Ascending aorta (tissue), 2 donors: ENCODE data around the gene KCTD6. TPM values are rescaled to one million over a fixed set of nuclear protein-coding genes. Genes with fewer than 3 reads are reported as not detected.

Experiments
- DNase-seq, 2 donors: peaks; one replicate each; pipeline ENCODE4 v3.0.0-alpha.2; 2019; ENCODE audit warnings: low spot score in 2 of 2
- H3K27ac ChIP-seq, 2 donors: fragments of 200-600 bp; sonication (generic); one replicate each; pipeline ENCODE4 v1.5.1; 2016 to 2017; ENCODE audit warnings: mild to moderate bottlenecking in 1 of 2
- H3K27me3 ChIP-seq: fragments of 200-600 bp; sonication (generic); one replicate; pipeline ENCODE4 v1.5.1; 2017
- H3K36me3 ChIP-seq, 2 donors: fragments of 200-600 bp; sonication (generic); one replicate each; pipeline ENCODE4 v1.5.1; 2016
- H3K4me1 ChIP-seq, 2 donors: fragments of 200-600 bp; sonication (generic); one replicate each; pipeline ENCODE4 v1.5.1; 2016 to 2017; ENCODE audit warnings: mild to moderate bottlenecking in 1 of 2
- H3K4me3 ChIP-seq, 2 donors: fragments of 200-600 bp; sonication (generic); one replicate each; pipeline ENCODE4 v1.5.1; 2016 to 2017; ENCODE audit warnings: mild to moderate bottlenecking in 1 of 2
- H3K9me3 ChIP-seq, 2 donors: fragments of 200-600 bp; sonication (generic); one replicate each; pipeline ENCODE4 v1.5.1; 2016
- CTCF ChIP-seq, 3 experiments: fragments of 200-600 bp in 2 of 3; fragments of 450-650 bp in 1 of 3; sonication (generic) in 2 of 3; IDR thresholded peaks; one replicate each; pipeline ENCODE4 v1.5.1; 2016 to 2019; ENCODE audit warnings: antibody characterized with exemption in 3 of 3, mild to moderate bottlenecking in 1 of 3, moderate library complexity in 1 of 3
- intact Hi-C: fragments of 100-400 bp; cut with DNase I; formaldehyde crosslinking; loops from one replicate; pipeline ENCODE4 v1.15.1; 2023
- total RNA-seq: library from RNA; depleted of rRNA; stranded (reverse); fragments of >200 nt; gene quantifications from one replicate; pipeline ENCODE4 v1.1.0, GENCODE V29; 2016

Gene KCTD6
- total RNA-seq, 1 donor from 2014 or later = 6.6 TPM

GRCh38 chr3:58537412-58538301, 45.8 kb downstream of the KCTD6 start:
- no peak overlapping the region for H3K4me3 ChIP-seq

GRCh38 chr3:58539626-58540025, 47.7 kb downstream of the KCTD6 start:
- TF ChIP-seq CTCF (IDR thresholded peaks at IDR 0.05) = no peak
- Histone ChIP-seq H3K27me3 (no peaks in the 10 kb centered on the region), H3K9me3 (no peaks in the 10 kb centered on the region), H3K4me1 (peaks cover 0 to 9% of the 10 kb centered on the region in 2 donors), H3K36me3 (peaks cover 0 to 2% of the 10 kb centered on the region in 2 donors), H3K4me3 (no peak overlapping the region), H3K27ac (no peak overlapping the region)
- DNase-seq = no peak
- intact Hi-C loops = no loop called here

More at GRCh38 chr3:58537412-58538301, 45.8 kb downstream of the KCTD6 start:
- H3K9me3 ChIP-seq = no peaks in the 10 kb centered on the region
- peaks cover 5 to 14% of the 10 kb centered on the region in 2 donors for H3K36me3 ChIP-seq
- no peak for DNase-seq
- H3K27me3 ChIP-seq = no peaks in the 10 kb centered on the region
- TF ChIP-seq CTCF (IDR thresholded peaks at IDR 0.05) = no peak
- H3K27ac ChIP-seq = peak overlapping the region; percentile 64 to 71
- H3K4me1 ChIP-seq = peaks cover 0 to 9% of the 10 kb centered on the region in 2 donors
- intact Hi-C loops = no loop called here

GRCh38 chr3:58540176-58540858, 48.4 kb downstream of the KCTD6 start:
- no peak overlapping the region for H3K27ac ChIP-seq
- no peaks in the 10 kb centered on the region for H3K36me3 ChIP-seq
- no peaks in the 10 kb centered on the region for H3K9me3 ChIP-seq
- intact Hi-C loops = no loop called here
- TF ChIP-seq CTCF (IDR thresholded peaks at IDR 0.05) = no peak
- H3K4me3 ChIP-seq = no peak overlapping the region
- no peak for DNase-seq
- H3K4me1 ChIP-seq = peaks cover 0 to 9% of the 10 kb centered on the region in 2 donors
- H3K27me3 ChIP-seq = no peaks in the 10 kb centered on the region

- no peak for TF ChIP-seq CTCF (IDR thresholded peaks at IDR 0.05)
- H3K36me3 ChIP-seq = no peaks in the 10 kb centered on the region
- no peaks in the 10 kb centered on the region for H3K27me3 ChIP-seq
- H3K9me3 ChIP-seq = peaks cover 0 to 5% of the 10 kb centered on the region in 2 donors
- H3K4me1 ChIP-seq = no peaks in the 10 kb centered on the region
- no peak overlapping the region for H3K4me3 ChIP-seq
- no peak for DNase-seq
- no peak overlapping the region for H3K27ac ChIP-seq
- intact Hi-C loops = no loop called here
Observed at GRCh38 chr3:58544541-58544940, 52.6 kb downstream of the KCTD6 start.

GRCh38 chr3:58551636-58552180, 59.8 kb downstream of the KCTD6 start:
- peaks cover 0 to 11% of the 10 kb centered on the region in 2 donors for H3K9me3 ChIP-seq
- no peak for TF ChIP-seq CTCF (IDR thresholded peaks at IDR 0.05)
- H3K4me1 ChIP-seq = no peaks in the 10 kb centered on the region
- no peak overlapping the region for H3K4me3 ChIP-seq
- H3K27ac ChIP-seq = no peak overlapping the region
- no peak for DNase-seq
- H3K27me3 ChIP-seq = no peaks in the 10 kb centered on the region
- intact Hi-C loops = no loop called here
- no peaks in the 10 kb centered on the region for H3K36me3 ChIP-seq

Other genes with a start within 250 kb of the KCTD6 start
- 32.5 TPM for gene RPP14, start 185.9 kb upstream of the KCTD6 start, total RNA-seq
- gene HTD2, start 185.6 kb upstream of the KCTD6 start, total RNA-seq = 0.53 TPM
- 14.8 TPM for gene PXK, start 159.2 kb upstream of the KCTD6 start, total RNA-seq
- 30.7 TPM for gene PDHB, start 58.3 kb upstream of the KCTD6 start, total RNA-seq
- 32.6 TPM for gene ACOX2, start 45.1 kb downstream of the KCTD6 start, total RNA-seq
- 93.4 TPM for gene FAM107A, start 85.3 kb downstream of the KCTD6 start, total RNA-seq
- not detected for gene FAM3D, start 174.7 kb downstream of the KCTD6 start, total RNA-seq